ENCODE results near the gene GLIPR1.
"Not testable (repeated sequence)": the region's sequence is repeated elsewhere in the genome, so short reads cannot be mapped to it uniquely, and the experiment has no call there.

GLIPR1 gene

DNA sequence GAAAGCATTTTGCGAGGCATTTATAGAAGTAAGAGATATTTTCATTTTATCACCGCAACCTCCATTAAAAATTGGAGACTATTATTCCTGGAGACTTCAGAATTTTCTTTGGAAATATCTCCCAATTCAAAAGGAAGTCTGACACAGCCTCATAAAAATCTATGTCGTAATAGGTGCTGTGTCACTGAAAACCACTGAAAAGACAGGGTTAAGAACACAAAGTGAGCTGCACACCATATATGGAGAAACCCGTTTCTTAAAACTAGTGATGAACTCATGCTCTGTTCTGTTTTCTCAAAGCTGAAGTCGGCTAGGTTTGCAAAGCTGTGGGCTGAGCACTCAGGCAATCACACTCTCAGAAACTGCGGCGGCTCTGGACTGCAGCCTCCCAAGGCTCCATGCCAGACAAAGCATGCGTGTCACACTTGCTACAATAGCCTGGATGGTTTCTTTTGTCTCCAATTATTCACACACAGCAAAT is at the start of gene GLIPR1:
Gene GLIPR1, plus strand, starts transcription at position 287 of the 481 bp plus-strand sequence. Its CDS starts 126 bp downstream, at position 413.
- in situ Hi-C loops (cut with MboI; ENCODE audit: low sequenced_read_pairs, unreplicated experiment), result loop anchor here (10.0 kb wide), 1 partner anchor 146 kb away; the partner anchor contains the start of genes CAPS2 and GLIPR1L1
- TF ChIP-seq, protein P1, sequence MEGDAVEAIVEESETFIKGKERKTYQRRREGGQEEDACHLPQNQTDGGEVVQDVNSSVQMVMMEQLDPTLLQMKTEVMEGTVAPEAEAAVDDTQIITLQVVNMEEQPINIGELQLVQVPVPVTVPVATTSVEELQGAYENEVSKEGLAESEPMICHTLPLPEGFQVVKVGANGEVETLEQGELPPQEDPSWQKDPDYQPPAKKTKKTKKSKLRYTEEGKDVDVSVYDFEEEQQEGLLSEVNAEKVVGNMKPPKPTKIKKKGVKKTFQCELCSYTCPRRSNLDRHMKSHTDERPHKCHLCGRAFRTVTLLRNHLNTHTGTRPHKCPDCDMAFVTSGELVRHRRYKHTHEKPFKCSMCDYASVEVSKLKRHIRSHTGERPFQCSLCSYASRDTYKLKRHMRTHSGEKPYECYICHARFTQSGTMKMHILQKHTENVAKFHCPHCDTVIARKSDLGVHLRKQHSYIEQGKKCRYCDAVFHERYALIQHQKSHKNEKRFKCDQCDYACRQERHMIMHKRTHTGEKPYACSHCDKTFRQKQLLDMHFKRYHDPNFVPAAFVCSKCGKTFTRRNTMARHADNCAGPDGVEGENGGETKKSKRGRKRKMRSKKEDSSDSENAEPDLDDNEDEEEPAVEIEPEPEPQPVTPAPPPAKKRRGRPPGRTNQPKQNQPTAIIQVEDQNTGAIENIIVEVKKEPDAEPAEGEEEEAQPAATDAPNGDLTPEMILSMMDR (IDR thresholded peaks at IDR 0.05; ENCODE audit: borderline replicate concordance, control extremely low read depth, extremely low read depth, insufficient read depth, missing control alignments), result no peak
- peak; percentile 69 for DNase-seq (ENCODE audit: low spot score)

DNA sequence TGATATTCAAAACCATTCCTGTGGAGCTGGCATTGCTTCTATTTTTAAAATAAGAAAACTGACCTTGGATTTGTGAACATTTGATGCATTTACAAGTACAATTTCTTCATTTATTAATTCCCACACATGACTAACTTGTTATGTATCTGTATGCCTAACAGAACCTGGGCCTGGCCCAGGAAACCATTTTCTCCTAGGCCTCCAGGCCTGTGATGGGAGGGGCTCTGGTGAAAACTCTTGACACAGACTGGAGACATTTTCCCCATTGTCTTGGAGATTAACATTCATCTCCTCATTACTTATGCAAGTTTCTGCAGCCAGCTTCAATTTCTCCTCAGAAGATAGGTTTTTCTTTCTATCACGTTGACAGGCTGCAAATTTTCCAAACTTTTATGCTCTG is 47.6 kb upstream of the GLIPR1 start:
- no peak for DNase-seq (ENCODE audit: low spot score)

DNA sequence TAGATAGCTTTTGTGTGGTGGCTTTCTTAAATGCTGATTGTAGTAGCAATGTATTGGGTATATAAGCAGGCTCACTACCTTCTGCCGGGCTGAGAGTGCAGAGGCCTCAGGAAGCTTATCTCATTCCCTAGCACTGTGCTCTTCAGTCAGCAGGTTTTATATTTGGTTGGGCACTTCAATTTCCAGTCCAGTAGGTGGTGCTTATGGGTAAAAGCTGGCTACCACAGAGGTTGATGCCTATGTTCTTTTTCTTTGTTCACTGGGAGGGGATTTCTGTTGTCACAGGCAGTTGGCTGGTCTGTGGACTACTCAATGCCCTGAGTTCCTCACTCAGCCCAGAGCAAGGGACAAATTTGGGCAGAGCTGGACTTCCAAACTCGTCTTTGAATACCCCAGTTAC is 43.0 kb upstream of the GLIPR1 start:
- DNase-seq (ENCODE audit: low spot score), result peak; percentile 9
- in situ Hi-C loops (cut with MboI; ENCODE audit: low sequenced_read_pairs, unreplicated experiment), result no loop called here
- TF ChIP-seq, protein P1 (IDR thresholded peaks at IDR 0.05; ENCODE audit: borderline replicate concordance, control extremely low read depth, extremely low read depth, insufficient read depth, missing control alignments), result no peak

More for the DNA sequence above, 47.6 kb upstream of the GLIPR1 start:
- in situ Hi-C loops (cut with MboI; ENCODE audit: low sequenced_read_pairs, unreplicated experiment), result no loop called here
- TF ChIP-seq, protein P1 (IDR thresholded peaks at IDR 0.05; ENCODE audit: borderline replicate concordance, control extremely low read depth, extremely low read depth, insufficient read depth, missing control alignments), result no peak

DNA sequence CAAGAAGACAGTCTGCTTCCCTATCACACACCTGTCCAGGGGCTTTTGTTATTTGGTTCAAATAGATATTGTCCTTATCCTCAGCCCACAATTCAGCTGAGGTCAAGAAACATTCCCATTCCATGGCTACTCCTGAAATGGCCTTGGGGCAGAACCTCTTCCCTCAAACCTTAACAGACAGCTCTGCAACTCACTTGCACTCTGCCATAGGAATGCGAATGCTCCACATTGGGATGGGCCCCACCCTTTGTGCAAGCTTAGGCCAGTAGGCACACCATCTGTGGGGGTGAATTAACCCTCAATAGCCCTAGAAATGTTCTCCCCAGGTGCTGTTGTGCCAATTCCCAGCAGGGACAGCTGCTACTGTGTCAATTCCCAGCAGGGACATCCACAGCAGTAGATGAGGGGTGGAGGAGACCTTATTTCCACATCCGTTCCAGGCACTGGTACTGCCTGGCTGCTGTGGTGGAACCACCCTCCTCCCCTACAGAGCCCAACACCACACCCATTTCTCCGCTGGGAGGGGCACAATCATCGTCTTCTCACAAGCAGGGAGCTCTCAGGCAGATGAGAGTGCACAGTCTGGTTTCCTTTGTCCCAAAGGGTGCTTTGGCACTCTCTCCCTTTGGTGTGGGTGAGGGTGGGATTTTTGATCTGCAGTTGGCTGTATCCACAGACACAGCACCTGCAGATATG is 42.3 kb upstream of the GLIPR1 start:
- TF ChIP-seq, protein P1 (IDR thresholded peaks at IDR 0.05; ENCODE audit: borderline replicate concordance, control extremely low read depth, extremely low read depth, insufficient read depth, missing control alignments), result no peak
- DNase-seq (ENCODE audit: low spot score), result no peak
- in situ Hi-C loops (cut with MboI; ENCODE audit: low sequenced_read_pairs, unreplicated experiment), result no loop called here

DNA sequence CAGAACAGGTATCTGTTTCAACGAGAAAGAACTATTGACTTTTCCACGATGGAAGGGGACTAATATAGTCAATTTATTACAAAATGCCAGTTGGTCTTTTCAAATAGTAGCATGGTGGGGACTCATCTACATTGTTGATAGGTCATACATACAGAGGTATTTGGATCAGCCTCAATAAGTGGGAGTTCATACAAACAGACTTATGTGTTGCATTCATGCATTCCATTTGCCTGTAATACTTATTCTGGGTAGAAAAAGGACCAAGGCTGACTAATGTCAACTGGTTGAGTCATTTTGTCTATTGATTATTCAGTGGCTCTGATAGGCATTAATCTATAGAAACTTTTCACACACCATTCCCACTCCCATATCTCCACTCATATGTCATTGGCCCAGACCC is 41.5 kb upstream of the GLIPR1 start:
- no peak for DNase-seq (ENCODE audit: low spot score)
- TF ChIP-seq, protein P1 (IDR thresholded peaks at IDR 0.05; ENCODE audit: borderline replicate concordance, control extremely low read depth, extremely low read depth, insufficient read depth, missing control alignments), result no peak
- in situ Hi-C loops (cut with MboI; ENCODE audit: low sequenced_read_pairs, unreplicated experiment), result no loop called here

DNA sequence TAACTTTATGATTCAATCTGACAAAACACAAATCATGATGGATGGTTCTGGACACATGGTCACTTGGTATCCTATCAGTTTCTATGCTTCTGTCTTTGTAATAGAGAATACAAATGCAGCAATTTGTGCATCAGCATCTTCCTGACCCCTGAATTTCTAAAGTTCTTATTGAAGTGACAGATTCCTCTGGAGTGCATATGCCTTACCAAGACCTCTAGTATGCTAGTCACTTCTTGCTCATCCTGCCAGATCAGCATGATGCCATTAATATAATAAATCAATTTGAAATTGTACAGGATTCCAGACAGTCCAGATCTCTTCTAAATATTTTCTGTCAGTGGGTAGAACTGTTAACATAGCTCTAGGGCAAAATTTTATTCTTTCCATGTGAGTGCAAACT is 40.6 kb upstream of the GLIPR1 start:
- TF ChIP-seq, protein P1 (IDR thresholded peaks at IDR 0.05; ENCODE audit: borderline replicate concordance, control extremely low read depth, extremely low read depth, insufficient read depth, missing control alignments), result no peak
- in situ Hi-C loops (cut with MboI; ENCODE audit: low sequenced_read_pairs, unreplicated experiment), result no loop called here
- no peak for DNase-seq (ENCODE audit: low spot score)

DNA sequence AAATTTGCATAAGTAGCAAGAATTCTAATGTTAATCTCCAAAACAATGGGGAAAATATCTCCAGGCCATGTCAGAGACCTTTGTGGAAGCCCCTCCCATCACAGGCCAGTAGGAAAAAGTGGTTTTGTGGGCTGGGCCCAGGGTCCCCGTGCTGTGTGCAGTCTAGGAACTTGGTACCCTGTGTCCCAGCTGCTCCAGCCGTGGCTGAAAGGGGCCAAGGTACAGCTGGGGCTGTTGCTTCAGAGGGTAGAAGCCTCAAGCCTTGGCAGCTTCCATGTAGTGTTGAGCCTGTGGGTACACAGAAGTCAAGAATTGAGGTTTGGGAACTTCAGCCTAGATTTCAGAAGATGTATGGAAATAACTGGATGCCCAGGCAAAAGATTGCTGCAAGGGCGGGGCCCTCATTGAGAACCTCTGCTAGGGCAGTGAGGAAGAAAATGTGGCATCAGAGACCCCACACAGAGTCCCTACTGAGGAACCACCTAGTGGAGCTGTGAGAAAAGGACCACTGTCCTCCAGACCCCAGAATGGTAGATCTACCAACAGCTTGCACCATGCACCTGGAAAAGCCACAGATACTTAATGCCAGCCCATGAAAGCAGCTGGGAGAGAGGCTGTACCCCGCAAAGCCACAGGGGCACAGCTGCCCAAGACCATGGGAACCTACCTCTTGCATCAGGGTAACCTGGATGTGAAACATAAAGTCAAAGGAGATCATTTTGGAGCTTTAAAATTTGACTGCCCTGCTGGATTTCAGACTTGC is 38.7 kb upstream of the GLIPR1 start:
- in situ Hi-C loops (cut with MboI; ENCODE audit: low sequenced_read_pairs, unreplicated experiment), result not testable (repeated sequence)

DNA sequence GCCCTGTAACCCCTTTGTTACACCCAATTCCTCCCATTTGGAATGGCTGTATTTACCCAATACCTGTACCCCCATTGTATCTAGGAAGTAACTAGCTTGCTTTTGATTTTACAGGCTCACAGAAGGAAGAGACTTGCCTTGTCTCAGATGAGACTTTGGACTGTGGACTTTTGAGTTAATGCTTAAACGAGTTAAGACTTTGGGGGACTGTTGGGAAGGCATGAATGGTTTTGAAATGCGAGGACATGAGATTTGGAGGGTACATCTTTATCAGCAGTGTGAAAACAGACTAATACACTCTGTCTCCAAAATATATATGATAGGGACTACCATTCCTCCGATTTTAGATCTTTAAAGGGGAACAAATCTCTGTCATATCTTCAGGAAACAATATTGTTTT is 38.1 kb upstream of the GLIPR1 start:
- DNase-seq (ENCODE audit: low spot score); in situ Hi-C loops (cut with MboI; ENCODE audit: low sequenced_read_pairs, unreplicated experiment): not testable (repeated sequence)

More for the DNA sequence above, 38.7 kb upstream of the GLIPR1 start:
- DNase-seq (ENCODE audit: low spot score), result not testable (repeated sequence)

Data from GM13976 (cell line).